PC-3 (cell line): ENCODE data around the gene DDX39A. TPM values are rescaled to one million over a fixed set of nuclear protein-coding genes. Genes with fewer than 3 reads are reported as not detected.

Experiments
- ATAC-seq: fragments of 200-7000 bp; cut with Tn5 transposase; 2 replicates; pipeline ENCODE4 v1.9.1; 2020; ENCODE audit warnings: mild to moderate bottlenecking, moderate library complexity
- BruUV-seq: library from RNA; stranded (reverse); fragments of 400-500 nt; replicated peaks from 2 replicates; lab custom pipeline; 2021; lab: Mats Ljungman, UMichigan
- CTCF ChIA-PET: fragments of 300-600 bp; sonication (Branson Sonifier 250); formaldehyde crosslinking; loops from one replicate; lab custom pipeline; 2022; ENCODE audit warnings: antibody characterized with exemption; lab: Charles Lee
- POLR2A ChIA-PET: fragments of 300-600 bp; sonication (Branson Sonifier 250); formaldehyde crosslinking; loops from one replicate; lab custom pipeline; 2022; ENCODE audit warnings: antibody characterized with exemption; ENCODE audit not compliant: unreplicated experiment; lab: Charles Lee
- DNase-seq: peaks from one replicate; pipeline ENCODE4 v3.0.0-alpha.2; 2015
- H2AFZ ChIP-seq: fragments of 300-600 bp; sonication (generic); 2 replicates; pipeline ENCODE4 v1.6.0; 2016; ENCODE audit warnings: antibody characterized with exemption, low read length
- H3F3A ChIP-seq: fragments of 300-600 bp; sonication (generic); one replicate; pipeline ENCODE4 v1.6.0; 2017; ENCODE audit warnings: antibody characterized with exemption, low read length, control low read depth, mild to moderate bottlenecking; ENCODE audit not compliant: unreplicated experiment
- H3K27ac ChIP-seq: fragments of 300-600 bp; sonication (generic); 2 replicates; pipeline ENCODE4 v1.5.1; 2016; ENCODE audit warnings: mild to moderate bottlenecking, low read length
- H3K27me3 ChIP-seq: fragments of 300-600 bp; sonication (generic); 2 replicates; pipeline ENCODE4 v1.6.1; 2016; ENCODE audit warnings: low read length, mixed read lengths
- H3K36me3 ChIP-seq: fragments of 300-600 bp; sonication (generic); 2 replicates; pipeline ENCODE4 v1.6.1; 2016; ENCODE audit warnings: low read depth, mixed run types, low read length, mixed read lengths
- H3K4me1 ChIP-seq: fragments of 300-600 bp; sonication (generic); 2 replicates; pipeline ENCODE4 v1.5.1; 2016; ENCODE audit warnings: low read length; ENCODE audit not compliant: insufficient read depth
- H3K4me2 ChIP-seq: fragments of 300-600 bp; sonication (generic); 2 replicates; pipeline ENCODE4 v1.6.0; 2016; ENCODE audit warnings: low read length
- H3K4me3 ChIP-seq: fragments of 300-600 bp; sonication (generic); 2 replicates; pipeline ENCODE4 v1.5.1; 2016; ENCODE audit warnings: mild to moderate bottlenecking, low read length, mixed read lengths
- H3K79me2 ChIP-seq: fragments of 300-600 bp; sonication (generic); 2 replicates; pipeline ENCODE4 v1.6.1; 2017; ENCODE audit warnings: low read length, mixed read lengths
- H3K9ac ChIP-seq: fragments of 300-600 bp; sonication (generic); 2 replicates; pipeline ENCODE4 v1.6.0; 2016; ENCODE audit warnings: mild to moderate bottlenecking, low read length
- H3K9me2 ChIP-seq: fragments of 300-600 bp; sonication (generic); replicated peaks from 2 replicates; pipeline ENCODE4 v1.6.1; 2016; ENCODE audit warnings: mixed run types, low read length, mixed read lengths
- H3K9me3 ChIP-seq: fragments of 300-600 bp; sonication (generic); 2 replicates; pipeline ENCODE4 v1.6.1; 2016; ENCODE audit warnings: low read length, mixed read lengths
- H4K20me1 ChIP-seq: fragments of 300-600 bp; sonication (generic); 2 replicates; pipeline ENCODE4 v1.6.1; 2016; ENCODE audit warnings: low read length, mixed read lengths
- CTCF ChIP-seq: fragments of 300-600 bp; sonication (generic); conservative IDR thresholded peaks from 2 replicates; pipeline ENCODE4 v1.5.1; 2017; ENCODE audit warnings: antibody characterized with exemption, low read depth, mild to moderate bottlenecking, low read length
- EZH2 ChIP-seq: fragments of 300-600 bp; sonication (generic); IDR thresholded peaks from one replicate; pipeline ENCODE4 v1.6.1; 2017; ENCODE audit warnings: antibody characterized with exemption, mild to moderate bottlenecking, low read length; ENCODE audit not compliant: unreplicated experiment
- EZH2phosphoT487 ChIP-seq: fragments of 300-600 bp; sonication (generic); IDR thresholded peaks from 2 replicates; pipeline ENCODE4 v1.6.1; 2018; ENCODE audit warnings: mild to moderate bottlenecking, antibody characterized with exemption, low read length, borderline replicate concordance
- intact Hi-C: fragments of 100-400 bp; cut with micrococcal nuclease; formaldehyde crosslinking; loops from 2 replicates; pipeline ENCODE4 v1.9.0; 2023
- total RNA-seq: library from RNA; depleted of rRNA; stranded (reverse); fragments of >200 nt; gene quantifications from 2 replicates; pipeline ENCODE4 v1.2.3, GENCODE V29; 2014

Gene DDX39A
- total RNA-seq, 1 experiment from 2014 or later: 311 TPM

GRCh38 chr19:14395262-14395661 is 23.9 kb downstream of the DDX39A start:
- H3K27ac ChIP-seq: no peak overlapping the region
- BruUV-seq: no TSS peak
- no peaks in the 10 kb centered on the region for H3F3A ChIP-seq
- CTCF ChIA-PET: no interaction called here
- no peak overlapping the region for H3K9ac ChIP-seq
- H2AFZ ChIP-seq: no peak overlapping the region
- intact Hi-C loops: no loop called here
- H3K4me2 ChIP-seq: no peak overlapping the region
- POLR2A ChIA-PET: no interaction called here
- H3K27me3 ChIP-seq: no peaks in the 10 kb centered on the region
- no peak for ATAC-seq
- no peak for DNase-seq
- no peaks in the 10 kb centered on the region for H3K9me3 ChIP-seq
- H3K9me2 ChIP-seq: no peaks in the 10 kb centered on the region
- H3K79me2 ChIP-seq: no peaks in the 10 kb centered on the region
- no peaks in the 10 kb centered on the region for H3K4me1 ChIP-seq
- TF ChIP-seq EZH2phosphoT487 (no peak), CTCF (no peak), EZH2 (no peak)
- no peak overlapping the region for H3K4me3 ChIP-seq
- H3K36me3 ChIP-seq: peaks cover 58% of the 10 kb centered on the region
- H4K20me1 ChIP-seq: no peaks in the 10 kb centered on the region

GRCh38 chr19:14394167-14394566 is 25.0 kb downstream of the DDX39A start:
- TF ChIP-seq CTCF (no peak), EZH2phosphoT487 (no peak), EZH2 (no peak)
- H3K9me3 ChIP-seq: no peaks in the 10 kb centered on the region
- peaks cover 58% of the 10 kb centered on the region for H3K36me3 ChIP-seq
- DNase-seq (no peak), ATAC-seq (no peak)
- no peaks in the 10 kb centered on the region for H3K27me3 ChIP-seq
- no peaks in the 10 kb centered on the region for H3K9me2 ChIP-seq
- H3K27ac ChIP-seq: no peak overlapping the region
- H3K4me1 ChIP-seq: no peaks in the 10 kb centered on the region
- H3K4me2 ChIP-seq: no peak overlapping the region
- H3F3A ChIP-seq: no peaks in the 10 kb centered on the region
- no peak overlapping the region for H3K9ac ChIP-seq
- H2AFZ ChIP-seq: no peak overlapping the region
- H3K79me2 ChIP-seq: no peaks in the 10 kb centered on the region
- no peaks in the 10 kb centered on the region for H4K20me1 ChIP-seq
- intact Hi-C loops: no loop called here
- no peak overlapping the region for H3K4me3 ChIP-seq
- POLR2A ChIA-PET: no interaction called here
- BruUV-seq: no TSS peak
- CTCF ChIA-PET: no interaction called here

- no TSS peak for BruUV-seq
- peaks cover 58% of the 10 kb centered on the region for H3K36me3 ChIP-seq
- POLR2A ChIA-PET: no interaction called here
These were observed 25.8 kb downstream of the DDX39A start for GRCh38 chr19:14393329-14393728.

More at GRCh38 chr19:14393329-14393728, 25.8 kb downstream of the DDX39A start:
- no peak for TF ChIP-seq CTCF
- TF ChIP-seq EZH2: no peak
- TF ChIP-seq EZH2phosphoT487: no peak
- intact Hi-C loops: no loop called here
- Histone ChIP-seq H3K4me1 (no peaks in the 10 kb centered on the region), H3K27me3 (no peaks in the 10 kb centered on the region), H3K79me2 (no peaks in the 10 kb centered on the region), H3K9me3 (no peaks in the 10 kb centered on the region), H3K27ac (no peak overlapping the region), H3F3A (no peaks in the 10 kb centered on the region), H2AFZ (no peak overlapping the region), H4K20me1 (no peaks in the 10 kb centered on the region), H3K4me2 (no peak overlapping the region), H3K9me2 (no peaks in the 10 kb centered on the region), H3K9ac (no peak overlapping the region), H3K4me3 (no peak overlapping the region)
- DNase-seq: no peak
- ATAC-seq: no peak
- CTCF ChIA-PET: no interaction called here
